IMR-90 (cell line): ENCODE results near the gene SPG11. TPM values are rescaled to one million over a fixed set of nuclear protein-coding genes. Genes with fewer than 3 reads are reported as not detected.
"Not testable (repeated sequence)": the region's sequence is repeated elsewhere in the genome, so short reads cannot be mapped to it uniquely, and the experiment has no call there.

Source experiments
- ATAC-seq: fragments of 200-7000 bp; cut with Tn5 transposase; 2 replicates; pipeline ENCODE4 v1.9.1; 2020; ENCODE audit warnings: low read depth, mild to moderate bottlenecking, moderate library complexity
- BruUV-seq: library from RNA; stranded (reverse); fragments of 400-500 nt; replicated peaks from 2 replicates; lab custom pipeline; 2021; lab: Mats Ljungman, UMichigan
- CTCF ChIA-PET: fragments of 300-600 bp; formaldehyde crosslinking; extraction: SDS; loops from one replicate; lab custom pipeline; 2021; ENCODE audit warnings: antibody characterized with exemption; lab: Yijun Ruan, JAX
- POLR2A ChIA-PET: fragments of 300-600 bp; sonication (Branson Sonifier 250); formaldehyde crosslinking; loops from one replicate; lab custom pipeline; 2022; ENCODE audit warnings: antibody characterized with exemption; ENCODE audit not compliant: unreplicated experiment; lab: Charles Lee
- DNase-seq: peaks from one replicate; pipeline ENCODE4 v3.0.0; 2013
- H2AFZ ChIP-seq: replicated peaks from 2 replicates; pipeline ENCODE3; 2013; ENCODE audit warnings: low read length, mild to moderate bottlenecking; ENCODE audit not compliant: poor library complexity
- H2AK5ac ChIP-seq: 2 replicates; pipeline ENCODE4 v1.6.1; 2013; ENCODE audit warnings: low read depth, low read length, inconsistent platforms
- H2AK9ac ChIP-seq: replicated peaks from 2 replicates; pipeline ENCODE3; 2013; ENCODE audit warnings: mild to moderate bottlenecking, low read depth, low read length, moderate library complexity; ENCODE audit not compliant: poor library complexity
- H2BK120ac ChIP-seq: 2 replicates; pipeline ENCODE4 v1.6.1; 2013; ENCODE audit warnings: low read depth, low read length, inconsistent platforms
- H2BK15ac ChIP-seq: 3 replicates; pipeline ENCODE4 v1.6.1; 2013; ENCODE audit warnings: low read depth, low read length, inconsistent platforms
- H2BK20ac ChIP-seq: 2 replicates; pipeline ENCODE4 v1.6.1; 2013; ENCODE audit warnings: low read depth, mild to moderate bottlenecking, inconsistent platforms, low read length, moderate library complexity
- H2BK5ac ChIP-seq: 2 replicates; pipeline ENCODE4 v1.6.1; 2013; ENCODE audit warnings: mild to moderate bottlenecking, low read depth, low read length, inconsistent platforms; ENCODE audit not compliant: poor library complexity, severe bottlenecking
- H3K14ac ChIP-seq: replicated peaks from 2 replicates; pipeline ENCODE4 v1.6.1; 2013; ENCODE audit warnings: low read depth, low read length, inconsistent platforms
- H3K18ac ChIP-seq: 2 replicates; pipeline ENCODE4 v1.6.1; 2013; ENCODE audit warnings: low read depth, low read length, control low read depth
- H3K23ac ChIP-seq: 2 replicates; pipeline ENCODE4 v1.6.1; 2013; ENCODE audit warnings: low read depth, low read length, inconsistent platforms
- H3K27ac ChIP-seq: 2 replicates; pipeline ENCODE4 v1.5.1; 2013; ENCODE audit warnings: mild to moderate bottlenecking, control low read depth, low read length; ENCODE audit not compliant: insufficient read depth
- H3K27me3 ChIP-seq: 2 replicates; pipeline ENCODE4 v1.6.1; 2013; ENCODE audit warnings: low read length; ENCODE audit not compliant: control insufficient read depth, insufficient read depth
- H3K36me3 ChIP-seq: 2 replicates; pipeline ENCODE4 v1.6.1; 2013; ENCODE audit warnings: low read length, mixed read lengths; ENCODE audit not compliant: control insufficient read depth, insufficient read depth
- H3K4ac ChIP-seq: 2 replicates; pipeline ENCODE4 v1.6.1; 2013; ENCODE audit warnings: low read depth, low read length, inconsistent platforms
- H3K4me1 ChIP-seq: 2 replicates; pipeline ENCODE4 v1.6.1; 2013; ENCODE audit warnings: low read length, mixed read lengths; ENCODE audit not compliant: control insufficient read depth, insufficient read depth
- H3K4me2 ChIP-seq: 2 replicates; pipeline ENCODE4 v1.6.1; 2013; ENCODE audit warnings: low read depth, mild to moderate bottlenecking, control low read depth, low read length, moderate library complexity
- H3K4me3 ChIP-seq: 2 replicates; pipeline ENCODE4 v1.5.1; 2013; ENCODE audit warnings: low read depth, mild to moderate bottlenecking, control low read depth, low read length, moderate library complexity; ENCODE audit not compliant: insufficient read depth
- H3K56ac ChIP-seq: 2 replicates; pipeline ENCODE4 v1.6.1; 2013; ENCODE audit warnings: low read length, inconsistent platforms; ENCODE audit not compliant: insufficient read depth; ENCODE audit errors: extremely low read depth
- H3K79me1 ChIP-seq, 2 experiments: 2 replicates each; pipeline ENCODE4 v1.6.1; 2013; ENCODE audit warnings: low read length in 2 of 2, inconsistent platforms in 1 of 2, low read depth in 1 of 2
- H3K9ac ChIP-seq: 2 replicates; pipeline ENCODE4 v1.6.1; 2013; ENCODE audit warnings: low read depth, low read length, control low read depth
- H3K9me1 ChIP-seq: 2 replicates; pipeline ENCODE4 v1.6.1; 2013; ENCODE audit warnings: low read length, inconsistent platforms; ENCODE audit not compliant: insufficient read depth
- H3K9me3 ChIP-seq: 2 replicates; pipeline ENCODE4 v1.6.1; 2013; ENCODE audit warnings: low read length; ENCODE audit not compliant: control insufficient read depth, insufficient read depth
- H4K20me1 ChIP-seq: 2 replicates; pipeline ENCODE4 v1.6.1; 2013; ENCODE audit warnings: low read length, inconsistent platforms; ENCODE audit not compliant: insufficient read depth
- H4K5ac ChIP-seq: 2 replicates; pipeline ENCODE4 v1.6.1; 2013; ENCODE audit warnings: mild to moderate bottlenecking, low read depth, low read length, control low read depth
- H4K8ac ChIP-seq, 2 experiments: 2 replicates each; pipeline ENCODE4 v1.6.1; 2013; ENCODE audit warnings: low read depth in 2 of 2, low read length in 2 of 2, control low read depth in 1 of 2, inconsistent platforms in 1 of 2
- H4K91ac ChIP-seq: 2 replicates; pipeline ENCODE4 v1.6.1; 2013; ENCODE audit warnings: low read depth, low read length, inconsistent platforms; ENCODE audit not compliant: insufficient read depth
- RFX5 ChIP-seq: IDR thresholded peaks from 2 replicates; pipeline ENCODE4 v1.8.0; 2012; ENCODE audit warnings: low read depth, mild to moderate bottlenecking, low read length, moderate library complexity
- WGBS, 2 experiments: methylation state at CpG; one replicate each; pipeline versions ENCODE4 v1.1.5 to v1.1.7; 2013; ENCODE audit warnings: missing lambda C conversion rate in 2 of 2; ENCODE audit not compliant: insufficient read length in 1 of 2; ENCODE audit errors: extremely low coverage in 2 of 2; 5-methylcytosine and 5-hydroxymethylcytosine counted together
- dilution Hi-C: fragments of 300-500 bp; cut with HindIII; formaldehyde crosslinking; loops from one replicate; pipeline ENCODE4 v1.14.3; 2018; ENCODE audit warnings: low sequenced_read_pairs; ENCODE audit not compliant: unreplicated experiment
- in situ Hi-C: fragments of 300-500 bp; cut with MboI; formaldehyde crosslinking; loops from 3 replicates; pipeline ENCODE4 v1.14.3; 2019; ENCODE audit warnings: low sequenced_read_pairs, inconsistent platforms, mixed read lengths
- intact Hi-C: fragments of 100-400 bp; cut with micrococcal nuclease; formaldehyde crosslinking; loops from 2 replicates; pipeline ENCODE4 v1.10.0; 2022
- polyA plus RNA-seq, 3 experiments: library from polyadenylated mRNA; depleted of rRNA; stranded (reverse); fragments of >200 nt; gene quantifications; 2 replicates each; pipeline ENCODE4 v1.2.3, GENCODE V29; 2012; ENCODE audit warnings: low replicate concordance in 1 of 3
- total RNA-seq: library from RNA; depleted of rRNA; stranded (reverse); fragments of >200 nt; gene quantifications from 2 replicates; pipeline ENCODE4 v1.2.3, GENCODE V29; 2012

The SPG11 gene
- total and polyA plus RNA-seq, 2 of the 4 experiments (the other 2 are of a cell fraction): 30.8 to 32.6 TPM

- Histone ChIP-seq H3K9me1 (no peaks in the 10 kb centered on the region; the same call in 1 of the 2 replicates), H3K27ac (no peak overlapping the region), H3K56ac (no peak overlapping the region), H4K20me1 (no peaks in the 10 kb centered on the region), H3K4me1 (no peaks in the 10 kb centered on the region), H3K23ac (no peak overlapping the region), H3K9me3 (peaks cover 2% of the 10 kb centered on the region; the same call in 1 of the 2 replicates), H4K8ac (no peak overlapping the region), H3K79me1 (peaks cover 6 to 7% of the 10 kb centered on the region in 2 experiments; a peak in 2 of 4 replicates), H3K4me2 (no peak overlapping the region), H3K4me3 (no peak overlapping the region), H4K5ac (no peak overlapping the region), H3K18ac (no peak overlapping the region), H2AK9ac (no peak overlapping the region), H3K27me3 (no peaks in the 10 kb centered on the region), H2BK15ac (no peak overlapping the region), H2AFZ (no peak overlapping the region), H2BK5ac (no peak overlapping the region), H2AK5ac (no peak overlapping the region), H3K4ac (no peak overlapping the region), H3K9ac (no peak overlapping the region), H3K36me3 (no peaks in the 10 kb centered on the region), H3K14ac (no peak overlapping the region), H2BK20ac (no peak overlapping the region), H2BK120ac (no peak overlapping the region), H4K91ac (no peak overlapping the region)
- POLR2A ChIA-PET: no interaction called here
- no TSS peak for BruUV-seq
- dilution Hi-C loops (no loop called here), in situ Hi-C loops (no loop called here), intact Hi-C loops (no loop called here)
- CTCF ChIA-PET: interaction anchor here (0.9 kb wide), 1 partner anchor 42 kb away, joined by 4 read pairs; the partner anchor contains the start of gene SPG11
- DNase-seq: no peak
- no peak for TF ChIP-seq RFX5
- ATAC-seq: no peak
- no CpG with 5 or more reads among the region's 1 CpG for WGBS, 2 experiments
Measured at GRCh38 chr15:44705986-44706385, 42.5 kb upstream of the SPG11 start.

- H2BK20ac ChIP-seq, H4K20me1 ChIP-seq, H2BK15ac ChIP-seq, H3K14ac ChIP-seq, H3K23ac ChIP-seq, H3K27ac ChIP-seq, H4K91ac ChIP-seq, H2AK9ac ChIP-seq, POLR2A ChIA-PET, dilution Hi-C loops, H3K36me3 ChIP-seq, H4K5ac ChIP-seq, H3K79me1 ChIP-seq, H2AFZ ChIP-seq, H3K4ac ChIP-seq, ATAC-seq, H4K8ac ChIP-seq, H3K9me1 ChIP-seq, H3K4me3 ChIP-seq, H2AK5ac ChIP-seq, DNase-seq, H3K4me2 ChIP-seq, H3K9me3 ChIP-seq, H3K56ac ChIP-seq, H3K9ac ChIP-seq, in situ Hi-C loops, H2BK120ac ChIP-seq, CTCF ChIA-PET, H3K27me3 ChIP-seq, BruUV-seq, H3K18ac ChIP-seq, H2BK5ac ChIP-seq, H3K4me1 ChIP-seq: not testable (repeated sequence)
- intact Hi-C loops: loop anchor here (5.0 kb wide), 1 partner anchor 33 kb away; no protein-coding TSS in a partner anchor
Measured at GRCh38 chr15:44700676-44701075, 37.2 kb upstream of the SPG11 start.
